Measurements from ENCODE around the gene CISH.

The CISH gene

DNA sequence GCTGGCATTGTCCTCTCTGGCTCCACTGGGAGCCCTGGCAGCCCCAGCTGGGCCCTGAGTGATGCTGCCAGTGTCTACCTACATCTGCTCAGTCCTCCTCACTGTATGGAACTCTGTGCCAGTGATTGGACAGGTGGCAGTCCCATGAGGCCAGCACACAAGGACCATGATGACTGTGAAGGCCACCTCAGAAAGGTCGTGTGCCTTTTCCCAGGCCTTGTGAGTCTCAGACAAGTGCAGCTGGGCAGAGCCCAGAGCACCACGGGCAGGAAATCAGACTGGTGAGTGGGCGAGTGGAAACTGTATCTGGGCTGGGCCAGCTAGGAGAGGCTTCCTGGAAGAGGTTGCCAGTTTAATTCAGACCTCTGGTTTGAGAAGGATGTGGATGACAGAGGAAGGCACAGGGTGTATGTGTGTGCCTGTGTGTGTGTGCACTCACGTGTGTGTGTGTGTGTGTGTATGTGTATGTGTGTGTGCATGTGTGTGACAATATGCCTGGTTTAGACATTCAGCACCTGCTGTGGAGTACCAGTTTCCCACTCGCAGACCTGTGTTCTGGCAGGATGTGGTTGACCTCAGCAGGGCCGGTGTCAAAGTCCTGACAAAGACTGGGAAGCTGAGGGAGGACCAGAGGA is 12.4 kb upstream of the CISH start:
- H3K27ac ChIP-seq (ENCODE audit: low read depth, low read length) = no peak overlapping the region
- H3F3A ChIP-seq (ENCODE audit: control insufficient read depth, insufficient read depth) = no peaks in the 10 kb centered on the region
- H3K9me3 ChIP-seq (ENCODE audit: control insufficient read depth, insufficient read depth, low read length) = no peaks in the 10 kb centered on the region
- H3K27me3 ChIP-seq (ENCODE audit: control insufficient read depth, low read length) = no peaks in the 10 kb centered on the region
- H3K79me2 ChIP-seq (ENCODE audit: control insufficient read depth, low read length) = no peaks in the 10 kb centered on the region
- H3K36me3 ChIP-seq (ENCODE audit: control insufficient read depth, low read length) = no peaks in the 10 kb centered on the region
- peaks cover 12% of the 10 kb centered on the region for H3K4me1 ChIP-seq (ENCODE audit: control insufficient read depth, low read length)
- no peak overlapping the region for H3K4me3 ChIP-seq (ENCODE audit: low read length)
- TF ChIP-seq, protein P1, sequence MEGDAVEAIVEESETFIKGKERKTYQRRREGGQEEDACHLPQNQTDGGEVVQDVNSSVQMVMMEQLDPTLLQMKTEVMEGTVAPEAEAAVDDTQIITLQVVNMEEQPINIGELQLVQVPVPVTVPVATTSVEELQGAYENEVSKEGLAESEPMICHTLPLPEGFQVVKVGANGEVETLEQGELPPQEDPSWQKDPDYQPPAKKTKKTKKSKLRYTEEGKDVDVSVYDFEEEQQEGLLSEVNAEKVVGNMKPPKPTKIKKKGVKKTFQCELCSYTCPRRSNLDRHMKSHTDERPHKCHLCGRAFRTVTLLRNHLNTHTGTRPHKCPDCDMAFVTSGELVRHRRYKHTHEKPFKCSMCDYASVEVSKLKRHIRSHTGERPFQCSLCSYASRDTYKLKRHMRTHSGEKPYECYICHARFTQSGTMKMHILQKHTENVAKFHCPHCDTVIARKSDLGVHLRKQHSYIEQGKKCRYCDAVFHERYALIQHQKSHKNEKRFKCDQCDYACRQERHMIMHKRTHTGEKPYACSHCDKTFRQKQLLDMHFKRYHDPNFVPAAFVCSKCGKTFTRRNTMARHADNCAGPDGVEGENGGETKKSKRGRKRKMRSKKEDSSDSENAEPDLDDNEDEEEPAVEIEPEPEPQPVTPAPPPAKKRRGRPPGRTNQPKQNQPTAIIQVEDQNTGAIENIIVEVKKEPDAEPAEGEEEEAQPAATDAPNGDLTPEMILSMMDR (IDR thresholded peaks at IDR 0.05; ENCODE audit: low read depth, low read length, poor library complexity, severe bottlenecking) = no peak
- no peak for TF ChIP-seq EZH2phosphoT487 (IDR thresholded peaks at IDR 0.05; ENCODE audit: borderline replicate concordance, low read length)
- H3K4me2 ChIP-seq (ENCODE audit: low read length) = no peak overlapping the region
- H3K9me2 ChIP-seq (replicated peaks; ENCODE audit: control insufficient read depth, low read length) = no peaks in the 10 kb centered on the region
- no peaks in the 10 kb centered on the region; the same call in 1 of the 2 replicates for H4K20me1 ChIP-seq (ENCODE audit: control insufficient read depth, insufficient read depth, low read depth, low read length)

DNA sequence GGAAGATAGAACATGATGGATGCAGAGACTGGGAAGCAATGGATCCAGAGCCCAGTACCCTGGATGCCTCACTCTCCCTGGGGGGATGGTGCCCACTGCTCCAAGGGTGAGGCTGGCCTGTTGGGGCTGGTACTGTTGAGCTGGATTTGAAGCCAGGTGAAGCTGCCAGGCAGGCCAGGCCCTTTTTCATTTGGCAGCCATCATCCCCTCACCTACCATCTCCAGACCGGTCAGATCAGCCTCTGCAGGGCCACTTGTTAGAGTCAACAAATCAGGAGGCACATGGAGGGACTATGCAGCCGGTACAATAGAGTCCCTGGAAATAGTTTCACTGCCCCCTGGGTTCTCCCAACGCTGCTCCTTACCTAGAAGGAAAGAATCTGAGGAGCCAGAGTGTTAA is 11.3 kb upstream of the CISH start:
- Histone ChIP-seq H3K27me3 (ENCODE audit: control insufficient read depth, low read length) (no peaks in the 10 kb centered on the region), H3K36me3 (ENCODE audit: control insufficient read depth, low read length) (no peaks in the 10 kb centered on the region), H3K4me2 (ENCODE audit: low read length) (no peak overlapping the region), H3F3A (ENCODE audit: control insufficient read depth, insufficient read depth) (no peaks in the 10 kb centered on the region), H3K27ac (ENCODE audit: low read depth, low read length) (no peak overlapping the region), H3K4me1 (ENCODE audit: control insufficient read depth, low read length) (peaks cover 16% of the 10 kb centered on the region), H3K79me2 (ENCODE audit: control insufficient read depth, low read length) (peaks cover 1% of the 10 kb centered on the region; the same call in 1 of the 2 replicates), H3K4me3 (ENCODE audit: low read length) (no peak overlapping the region), H4K20me1 (ENCODE audit: control insufficient read depth, insufficient read depth, low read depth, low read length) (no peaks in the 10 kb centered on the region; the same call in 1 of the 2 replicates), H3K9me2 (replicated peaks; ENCODE audit: control insufficient read depth, low read length) (no peaks in the 10 kb centered on the region), H3K9me3 (ENCODE audit: control insufficient read depth, insufficient read depth, low read length) (no peaks in the 10 kb centered on the region)
- TF ChIP-seq, protein P1 (IDR thresholded peaks at IDR 0.05; ENCODE audit: low read depth, low read length, poor library complexity, severe bottlenecking) = no peak
- no peak for TF ChIP-seq EZH2phosphoT487 (IDR thresholded peaks at IDR 0.05; ENCODE audit: borderline replicate concordance, low read length)

DNA sequence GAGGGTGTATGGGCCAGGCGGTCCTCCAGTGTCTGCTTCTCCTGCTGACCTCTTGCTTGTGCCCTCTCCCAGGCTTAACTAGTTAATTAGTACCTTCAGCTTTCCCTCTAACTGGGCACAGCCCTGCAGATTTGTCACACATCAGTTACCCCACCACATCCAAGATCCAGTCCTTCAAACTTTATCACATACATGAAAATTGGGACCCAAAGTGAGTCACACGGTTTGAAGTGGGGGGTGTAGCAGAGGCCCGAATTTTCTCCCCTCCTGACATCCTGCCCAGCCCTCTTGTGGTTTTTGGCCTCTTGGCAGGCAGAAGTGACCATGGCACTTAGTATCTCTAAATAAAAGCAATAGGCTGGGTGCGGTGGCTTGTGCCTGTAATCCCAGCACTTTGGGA is 9.2 kb upstream of the CISH start:
- no peaks in the 10 kb centered on the region for H3K36me3 ChIP-seq (ENCODE audit: control insufficient read depth, low read length)
- H3K4me1 ChIP-seq (ENCODE audit: control insufficient read depth, low read length) = peaks cover 29% of the 10 kb centered on the region
- TF ChIP-seq, protein P1 (IDR thresholded peaks at IDR 0.05; ENCODE audit: low read depth, low read length, poor library complexity, severe bottlenecking) = no peak
- TF ChIP-seq EZH2phosphoT487 (IDR thresholded peaks at IDR 0.05; ENCODE audit: borderline replicate concordance, low read length) = no peak
- no peak overlapping the region for H3K4me2 ChIP-seq (ENCODE audit: low read length)
- no peaks in the 10 kb centered on the region for H3F3A ChIP-seq (ENCODE audit: control insufficient read depth, insufficient read depth)
- no peaks in the 10 kb centered on the region for H3K9me3 ChIP-seq (ENCODE audit: control insufficient read depth, insufficient read depth, low read length)
- H3K27ac ChIP-seq (ENCODE audit: low read depth, low read length) = no peak overlapping the region
- H3K27me3 ChIP-seq (ENCODE audit: control insufficient read depth, low read length) = no peaks in the 10 kb centered on the region
- no peaks in the 10 kb centered on the region for H3K9me2 ChIP-seq (replicated peaks; ENCODE audit: control insufficient read depth, low read length)
- H4K20me1 ChIP-seq (ENCODE audit: control insufficient read depth, insufficient read depth, low read depth, low read length) = no peaks in the 10 kb centered on the region; the same call in 1 of the 2 replicates
- no peak overlapping the region for H3K4me3 ChIP-seq (ENCODE audit: low read length)
- H3K79me2 ChIP-seq (ENCODE audit: control insufficient read depth, low read length) = peaks cover 6% of the 10 kb centered on the region; the same call in 1 of the 2 replicates

Measured in DOHH2 (cell line).